Activated T-helper 1 cell treated with Interleukin-2 at 50 U/mL for 16 hours (primary cell): ENCODE measurements around the gene PTPRK.

Source experiments
- DNase-seq: peaks from one replicate; pipeline ENCODE4 v3.0.0-alpha.2; 2020; ENCODE audit warnings: low read depth

The PTPRK gene

GRCh38 chr6:128343706-128344105 lies 176.7 kb downstream of the PTPRK start:
- DNase-seq, result no peak

- no peak for DNase-seq
Observed at GRCh38 chr6:128339635-128340450, 180.6 kb downstream of the PTPRK start.

GRCh38 chr6:128337619-128338018 lies 182.8 kb downstream of the PTPRK start:
- no peak for DNase-seq

DNA sequence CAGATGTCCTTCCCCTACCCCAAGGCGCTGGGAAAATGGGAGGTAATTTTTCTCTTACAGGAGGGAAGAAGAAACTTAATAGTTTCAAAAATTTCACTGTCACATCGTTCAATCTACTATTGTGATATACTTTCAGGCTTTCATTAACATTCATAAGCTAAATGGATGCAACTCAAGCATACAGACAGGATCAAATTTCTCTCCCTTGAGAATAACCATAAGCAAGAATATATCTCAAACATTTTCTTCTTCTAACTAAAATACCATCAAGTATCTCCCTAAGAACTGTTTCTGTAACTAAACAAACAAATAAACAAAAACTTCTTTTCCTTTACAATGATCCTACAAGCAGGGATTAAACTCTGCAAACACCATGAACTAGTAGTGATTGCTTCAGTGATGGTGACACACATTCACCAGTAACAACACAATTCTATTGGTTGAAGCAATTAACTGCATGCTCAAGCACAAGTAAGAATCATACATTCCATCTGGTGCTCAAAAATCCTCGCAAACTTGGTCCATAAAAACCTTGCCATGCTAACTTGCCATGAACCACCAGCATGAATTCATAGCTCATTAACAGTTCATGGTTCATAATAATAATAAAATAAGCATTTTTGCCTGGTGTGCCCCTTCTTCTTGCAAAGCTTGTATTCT lies 183.8 kb downstream of the PTPRK start:
- DNase-seq, result no peak

GRCh38 chr6:128335963-128336362 lies 184.4 kb downstream of the PTPRK start:
- no peak for DNase-seq

DNA sequence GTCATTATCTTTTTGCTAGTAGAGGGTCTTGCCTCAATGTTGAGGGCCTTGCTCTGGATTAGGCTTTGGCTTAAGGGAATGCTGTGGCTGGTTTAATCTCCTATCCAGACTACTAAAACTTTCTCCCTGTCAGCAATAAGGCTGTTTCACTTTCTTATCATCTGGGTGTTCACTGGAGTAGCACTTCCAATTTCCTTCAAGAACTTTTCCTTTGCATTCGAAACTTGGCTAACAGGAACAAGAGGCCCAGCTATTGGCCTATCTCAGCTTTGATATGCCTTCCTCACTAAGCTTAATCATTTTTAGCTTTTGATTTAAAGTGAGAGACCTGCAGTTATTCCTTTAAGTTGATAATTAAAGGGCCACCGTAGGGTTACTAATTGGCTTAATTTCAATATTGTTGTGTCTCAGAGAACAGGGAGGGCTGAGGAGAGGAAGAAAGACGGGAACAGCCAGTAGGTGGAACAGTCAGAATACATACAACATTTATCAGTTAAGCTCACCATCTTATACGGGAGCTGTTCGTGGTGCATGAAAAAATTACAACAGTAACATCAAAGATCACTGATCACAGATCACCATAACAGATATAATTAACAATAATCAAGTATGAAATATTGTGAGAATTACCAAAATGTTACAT lies 186.7 kb downstream of the PTPRK start:
- DNase-seq, result no peak

- no peak for DNase-seq
Observed at GRCh38 chr6:128327890-128328289, 192.5 kb downstream of the PTPRK start.

GRCh38 chr6:128323011-128323410 lies 197.4 kb downstream of the PTPRK start:
- no peak for DNase-seq

- no peak for DNase-seq
Observed at GRCh38 chr6:128319946-128320345, 200.5 kb downstream of the PTPRK start.

GRCh38 chr6:128319157-128319556 lies 201.2 kb downstream of the PTPRK start:
- DNase-seq, result no peak

GRCh38 chr6:128316258-128316929 lies 204.0 kb downstream of the PTPRK start:
- DNase-seq, result no peak

GRCh38 chr6:128314190-128314589 lies 206.2 kb downstream of the PTPRK start:
- DNase-seq, result no peak

DNA sequence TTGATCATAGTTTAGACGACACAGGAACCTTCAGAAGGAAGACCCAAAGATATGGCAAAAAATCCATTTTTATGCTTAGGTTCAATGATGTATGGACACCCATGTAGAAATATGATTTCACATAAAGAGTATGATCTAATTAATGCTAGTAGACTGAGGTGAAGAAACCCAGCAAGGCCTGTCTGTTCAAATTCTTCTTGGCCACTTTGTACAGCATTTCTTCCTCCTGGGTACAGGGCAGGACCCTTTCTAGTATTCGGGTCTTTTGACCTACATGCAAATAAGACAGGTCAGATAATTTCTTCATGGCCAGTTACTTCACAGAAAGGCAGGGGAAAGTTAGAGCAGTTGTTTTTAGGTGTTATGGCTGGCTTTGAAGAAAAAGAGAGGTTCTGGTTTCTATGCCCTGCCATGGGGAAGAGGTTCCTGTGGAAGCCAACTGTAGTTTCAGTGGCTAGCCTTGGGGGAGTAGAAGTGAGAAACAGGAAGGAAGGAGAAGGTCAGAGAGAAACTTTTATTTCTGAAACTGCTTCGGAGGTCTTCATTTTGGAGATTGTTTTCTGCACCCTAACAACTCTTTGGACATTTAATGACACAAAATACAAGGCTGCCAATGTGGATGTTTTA lies 208.3 kb downstream of the PTPRK start:
- no peak for DNase-seq

DNA sequence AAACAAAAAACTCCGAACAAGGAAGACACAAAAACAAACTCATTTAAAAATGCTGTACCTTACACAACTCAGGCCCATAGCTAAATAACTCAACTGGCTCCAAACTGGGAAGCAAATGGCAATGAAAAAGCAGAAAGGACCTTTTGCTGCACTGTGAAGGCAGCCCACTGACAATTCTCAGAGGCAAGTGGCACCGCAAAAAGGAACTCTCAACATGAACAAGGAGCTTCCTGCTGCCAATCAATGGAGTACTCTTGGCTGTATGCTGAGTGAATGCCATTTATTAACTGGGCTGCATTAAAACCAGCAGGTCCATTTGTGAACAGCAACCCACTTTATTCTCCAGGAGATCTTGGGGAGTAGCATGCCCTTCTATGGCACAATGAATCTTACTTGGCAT lies 209.9 kb downstream of the PTPRK start:
- DNase-seq, result no peak

- DNase-seq, result no peak
Observed at GRCh38 chr6:128307671-128308070, 212.7 kb downstream of the PTPRK start.

GRCh38 chr6:128305976-128306375 lies 214.4 kb downstream of the PTPRK start:
- DNase-seq, result no peak

- DNase-seq, result no peak
Observed at GRCh38 chr6:128305228-128305627, 215.2 kb downstream of the PTPRK start.

DNA sequence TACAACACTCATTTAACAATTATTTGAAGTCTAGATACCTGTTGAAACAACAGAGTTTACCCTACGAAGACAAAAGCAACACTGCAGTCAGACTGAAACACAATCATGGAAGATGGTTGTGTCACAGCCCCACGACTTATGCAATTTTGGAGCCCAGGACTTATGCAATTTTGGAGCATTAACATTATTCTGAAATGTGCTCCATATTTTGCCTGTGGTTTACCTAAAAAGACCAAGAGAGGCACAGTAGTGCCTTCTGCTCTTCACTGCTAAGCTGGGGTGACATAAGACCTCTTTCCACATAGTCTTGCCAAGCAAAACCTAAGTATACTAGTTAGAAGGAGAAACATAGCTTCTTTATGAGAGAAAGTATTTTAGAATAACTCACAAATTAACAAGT lies 216.5 kb downstream of the PTPRK start:
- no peak for DNase-seq

DNA sequence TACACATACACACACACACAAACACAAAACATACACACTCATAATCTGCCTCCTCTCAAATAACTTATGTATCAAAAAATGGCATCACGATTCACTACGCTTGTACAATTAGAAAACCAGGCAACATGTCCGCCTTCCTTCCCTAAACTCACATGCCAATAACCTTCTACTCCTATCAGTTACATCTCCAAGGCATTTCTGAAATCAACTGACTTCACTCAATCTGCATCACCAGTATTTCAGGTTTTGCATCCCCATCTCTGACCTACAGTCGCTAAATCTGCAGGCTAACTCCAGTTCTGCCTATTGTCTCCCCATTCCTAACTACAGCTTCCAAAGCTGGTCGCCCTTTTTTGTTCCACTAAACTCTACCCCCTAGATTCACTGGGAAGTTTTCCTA lies 217.5 kb downstream of the PTPRK start:
- no peak for DNase-seq

GRCh38 chr6:128295670-128296069 lies 224.7 kb downstream of the PTPRK start:
- DNase-seq, result no peak

GRCh38 chr6:128290221-128290620 lies 230.2 kb downstream of the PTPRK start:
- no peak for DNase-seq

GRCh38 chr6:128284128-128284527 lies 236.3 kb downstream of the PTPRK start:
- no peak for DNase-seq
